H1 (cell line): ENCODE results near the gene GMEB2. TPM values are rescaled to one million over a fixed set of nuclear protein-coding genes. Genes with fewer than 3 reads are reported as not detected.

Experiments used
- ATF2 ChIP-seq: IDR thresholded peaks from 2 replicates; pipeline ENCODE4 v1.6.1; 2012; ENCODE audit warnings: low read length, inconsistent platforms
- CHD2 ChIP-seq: IDR thresholded peaks from 2 replicates; pipeline ENCODE4 v1.6.1; 2012; ENCODE audit warnings: low read length, improper control_type of control experiment
- CREB1 ChIP-seq: IDR thresholded peaks from 2 replicates; pipeline ENCODE4 v1.6.1; 2012; ENCODE audit warnings: inconsistent platforms
- CTBP2 ChIP-seq: IDR thresholded peaks from 2 replicates; pipeline ENCODE4 v1.7.0; 2011; ENCODE audit warnings: borderline replicate concordance, mild to moderate bottlenecking, moderate library complexity, mixed read lengths, low read length; ENCODE audit not compliant: insufficient read depth, insufficient read length
- CTCF ChIP-seq, 3 experiments: IDR thresholded peaks; 1 replicate in 2 of 3; 2 replicates in 1 of 3; pipeline versions ENCODE4 v1.5.1 to v1.6.1; 2011; ENCODE audit warnings: low read length in 3 of 3, mild to moderate bottlenecking in 3 of 3, inconsistent platforms in 2 of 3, low read depth in 1 of 3, moderate library complexity in 1 of 3; ENCODE audit not compliant: insufficient read depth in 1 of 3; ENCODE audit errors: control extremely low read depth in 1 of 3
- E2F6 ChIP-seq: IDR thresholded peaks from 2 replicates; pipeline ENCODE4 v1.6.1; 2012; ENCODE audit warnings: inconsistent platforms
- EGR1 ChIP-seq: IDR thresholded peaks from 2 replicates; pipeline ENCODE4 v1.6.1; 2011; ENCODE audit warnings: low read depth, low read length, borderline replicate concordance
- GABPA ChIP-seq: IDR thresholded peaks from 2 replicates; pipeline ENCODE4 v1.6.1; 2011; ENCODE audit warnings: mild to moderate bottlenecking, low read length, moderate library complexity, borderline replicate concordance; ENCODE audit not compliant: insufficient read depth
- KDM4A ChIP-seq: IDR thresholded peaks from one replicate; pipeline ENCODE4 v1.7.1; 2012; ENCODE audit warnings: low read depth, mild to moderate bottlenecking, moderate library complexity, low read length, inconsistent platforms; ENCODE audit not compliant: severe bottlenecking
- MAX ChIP-seq: IDR thresholded peaks from 2 replicates; pipeline ENCODE4 v1.6.1; 2012; ENCODE audit warnings: inconsistent platforms
- NRF1 ChIP-seq: IDR thresholded peaks from 2 replicates; pipeline ENCODE4 v1.6.1; 2011; ENCODE audit warnings: mild to moderate bottlenecking, low read depth, low read length, improper control_type of control experiment
- POLR2A ChIP-seq, 2 experiments: IDR thresholded peaks; 1 replicate in 1 of 2; 2 replicates in 1 of 2; pipeline ENCODE4 v1.6.1; 2011; ENCODE audit warnings: low read depth in 2 of 2, low read length in 2 of 2, mild to moderate bottlenecking in 2 of 2; ENCODE audit errors: control extremely low read depth in 1 of 2
- POU5F1 ChIP-seq: IDR thresholded peaks from 2 replicates; pipeline ENCODE4 v1.6.1; 2011; ENCODE audit warnings: low read depth, mild to moderate bottlenecking, low read length, moderate library complexity
- RAD21 ChIP-seq, 2 experiments: IDR thresholded peaks in 1 of 2; conservative IDR thresholded peaks in 1 of 2; 2 replicates each; pipeline ENCODE4 v1.6.1; 2011; ENCODE audit warnings: low read depth in 2 of 2, low read length in 2 of 2, improper control_type of control experiment in 1 of 2, inconsistent platforms in 1 of 2, mild to moderate bottlenecking in 1 of 2, moderate library complexity in 1 of 2
- RBBP5 ChIP-seq: IDR thresholded peaks from 2 replicates; pipeline ENCODE4 v1.7.1; 2012; ENCODE audit warnings: low read depth, mild to moderate bottlenecking, inconsistent platforms, low read length, moderate library complexity, borderline replicate concordance
- RNF2 ChIP-seq: fragments of 200-900, 300-1000 bp; sonication (generic); IDR thresholded peaks from 2 replicates; pipeline ENCODE4 v1.7.1; 2016; ENCODE audit warnings: borderline replicate concordance, low read depth, mild to moderate bottlenecking, antibody characterized with exemption, low read length; ENCODE audit not compliant: poor library complexity, severe bottlenecking; ENCODE audit errors: missing control alignments
- RXRA ChIP-seq: IDR thresholded peaks from 2 replicates; pipeline ENCODE4 v1.6.1; 2011; ENCODE audit warnings: low read depth, mild to moderate bottlenecking, low read length, moderate library complexity; ENCODE audit not compliant: insufficient read depth
- TAF1 ChIP-seq: IDR thresholded peaks from 2 replicates; pipeline ENCODE4 v1.6.1; 2011; ENCODE audit warnings: mild to moderate bottlenecking, low read depth, low read length
- polyA plus RNA-seq, 7 experiments: library from polyadenylated mRNA; depleted of rRNA in 3 of 7; stranded (reverse) in 5 of 7; unstranded in 2 of 7; fragments of >200 nt in 5 of 7; fragments of 200-250 nt in 2 of 7; gene quantifications; 1 replicate in 5 of 7; 2 replicates in 1 of 7; 4 replicates in 1 of 7; pipeline versions ENCODE4 v1.2.1 to v1.2.3, GENCODE V29; 2011 to 2013; ENCODE audit warnings: missing spikeins in 2 of 7, mixed read lengths in 2 of 7
- total RNA-seq: library from RNA; stranded (reverse); fragmentation: NEBNext Ultra II Directional; extraction: Animal tissue kit (Norgen Biotek cat#: 25700); gene quantifications from 2 replicates; pipeline ENCODE4 v1.2.1, GENCODE V29; 2021

GMEB2 gene
- total and polyA plus RNA-seq, 2 of the 8 experiments (the other 6 are each of a cell fraction or from before 2014, with no cell fraction given), result 12.9 to 14.2 TPM

- TF ChIP-seq EGR1, result no peak
- 0 out of 2 replicates have a peak, but pooled peaks have one; percentile 29 for TF ChIP-seq RBBP5
- no peak for TF ChIP-seq POU5F1
- TF ChIP-seq CHD2, result peak; percentile 15; the same call in 1 of the 2 replicates
- TF ChIP-seq CREB1, result peak; percentile 42
- TF ChIP-seq RXRA, result no peak
- TF ChIP-seq MAX, result peak; percentile 72
- TF ChIP-seq E2F6, result no peak
- peak; percentile 64 for TF ChIP-seq NRF1
- TF ChIP-seq KDM4A, result peak; percentile 70
- no peak for TF ChIP-seq ATF2
- TF ChIP-seq CTBP2, result no peak
- TF ChIP-seq GABPA, result no peak
- TF ChIP-seq CTCF (IDR thresholded peaks at IDR 0.05; ENCODE audit: control extremely low read depth in 1 of 3, insufficient read depth in 1 of 3, low read depth in 1 of 3, low read length in 3 of 3), result peak; percentile 40 to 63 (median 55)
- TF ChIP-seq POLR2A (IDR thresholded peaks at IDR 0.05; ENCODE audit: control extremely low read depth in 1 of 2, low read depth in 2 of 2, low read length in 2 of 2), result peak in 1 of 2 experiments; percentile 63; a peak in 1 of 3 replicates
- TF ChIP-seq TAF1, result peak; percentile 70
- TF ChIP-seq RNF2, result no peak
- TF ChIP-seq RAD21 (IDR thresholded peaks at IDR 0.05 in 1 of 2, conservative IDR thresholded peaks at IDR 0.05 in 1 of 2; ENCODE audit: low read depth in 2 of 2, low read length in 2 of 2), result peak; percentile 51 to 52
Measured at GRCh38 chr20:63641792-63642523, 15.1 kb upstream of the GMEB2 start (continued).
